HepG2 (cell line): ENCODE results near the gene NUCB1. TPM values are rescaled to one million over a fixed set of nuclear protein-coding genes. Genes with fewer than 3 reads are reported as not detected.
A peak's percentile ranks its signal among the peaks of the same experiment; 100 is the strongest.
"Not testable (repeated sequence)": the region's sequence is repeated elsewhere in the genome, so short reads cannot be mapped to it uniquely, and the experiment has no call there.

Experiments
- ATAC-seq: fragments of 200-7000 bp; cut with Tn5 transposase; 3 replicates; pipeline ENCODE4 v1.9.1; 2020; ENCODE audit warnings: mild to moderate bottlenecking, moderate library complexity
- BruUV-seq: library from RNA; stranded (reverse); fragments of 400-500 nt; replicated peaks from 2 replicates; lab custom pipeline; 2021; lab: Mats Ljungman, UMichigan
- CTCF ChIA-PET: fragments of 300-600 bp; formaldehyde crosslinking; extraction: SDS; loops from one replicate; lab custom pipeline; 2021; ENCODE audit warnings: low total read pairs, inconsistent platforms, low intra/inter-chr PET ratio; lab: Yijun Ruan, JAX
- POLR2A ChIA-PET: fragments of 350-600 bp; sonication (Branson Sonifier 250); formaldehyde crosslinking; loops from one replicate; lab custom pipeline; 2020; ENCODE audit warnings: antibody characterized with exemption, inconsistent platforms; lab: Yijun Ruan, JAX
- DNase-seq: peaks from one replicate; pipeline ENCODE4 v3.0.0-alpha.2; 2015; ENCODE audit warnings: low spot score
- FAIRE-seq: peaks from 3 replicates; lab custom pipeline; 2011; peaks lifted over from hg19 to GRCh38; lab: Jason Lieb, UNC
- H2AFZ ChIP-seq: one replicate; pipeline ENCODE4 v1.6.1; 2011; ENCODE audit warnings: low read length, inconsistent platforms
- H3K27ac ChIP-seq: fragments of 300-600 bp; 3 replicates; pipeline ENCODE4 v1.8.0; 2011; ENCODE audit warnings: mixed run types, mild to moderate bottlenecking, mixed read lengths, low read length, inconsistent platforms; ENCODE audit not compliant: insufficient read depth; ENCODE audit errors: extremely low read length
- H3K27me3 ChIP-seq, 2 experiments: fragments of 200-600 bp in 1 of 2; 2 replicates in 1 of 2; 3 replicates in 1 of 2; pipeline versions ENCODE4 v1.6.0 to v1.8.0; 2011; ENCODE audit warnings: low read length in 2 of 2, mild to moderate bottlenecking in 2 of 2, moderate library complexity in 2 of 2, inconsistent platforms in 1 of 2; ENCODE audit not compliant: insufficient read depth in 2 of 2, control insufficient read depth in 1 of 2
- H3K36me3 ChIP-seq, 2 experiments: fragments of 200-600 bp in 1 of 2; replicated peaks in 1 of 2; 2 replicates in 1 of 2; 3 replicates in 1 of 2; pipeline versions ENCODE4 v1.5.1 to v1.8.0; 2011; ENCODE audit warnings: low read length in 2 of 2, inconsistent platforms in 1 of 2; ENCODE audit not compliant: insufficient read depth in 2 of 2, control insufficient read depth in 1 of 2
- H3K4me1 ChIP-seq: 2 replicates; pipeline ENCODE4 v1.5.1; 2012; ENCODE audit warnings: low read length, inconsistent platforms; ENCODE audit not compliant: insufficient read depth
- H3K4me2 ChIP-seq: 2 replicates; pipeline ENCODE4 v1.6.0; 2011; ENCODE audit warnings: low read depth, low read length, inconsistent platforms
- H3K4me3 ChIP-seq, 3 experiments: fragments of 200-600 bp in 1 of 3; sonication (generic), shearing (Covaris generic) in 1 of 3; replicated peaks in 1 of 3; 2 replicates each; pipeline ENCODE4 v1.5.1; 2011 to 2016; ENCODE audit warnings: low read length in 3 of 3, inconsistent platforms in 2 of 3, low read depth in 2 of 3, mild to moderate bottlenecking in 2 of 3, control low read depth in 1 of 3, mixed read lengths in 1 of 3; ENCODE audit not compliant: insufficient read depth in 1 of 3
- H3K79me2 ChIP-seq: one replicate; pipeline ENCODE4 v1.6.1; 2011; ENCODE audit warnings: low read length, inconsistent platforms; ENCODE audit not compliant: insufficient read depth
- H3K9ac ChIP-seq: 2 replicates; pipeline ENCODE4 v1.6.0; 2011; ENCODE audit warnings: mild to moderate bottlenecking, low read depth, low read length, inconsistent platforms; ENCODE audit not compliant: insufficient read depth
- H3K9me3 ChIP-seq: 2 replicates; pipeline ENCODE4 v1.5.1; 2012; ENCODE audit warnings: mild to moderate bottlenecking, low read length
- H4K20me1 ChIP-seq: 2 replicates; pipeline ENCODE4 v1.6.0; 2011; ENCODE audit warnings: inconsistent platforms, mild to moderate bottlenecking, low read length, moderate library complexity; ENCODE audit not compliant: insufficient read depth
- BRCA1 ChIP-seq: sonication (generic); formaldehyde crosslinking; IDR thresholded peaks from 2 replicates; pipeline ENCODE4 v1.4.0; 2020; ENCODE audit warnings: missing genetic modification reagents
- HNRNPH1 ChIP-seq: fragments of 200-400 bp; formaldehyde crosslinking; optimal IDR thresholded peaks from 2 replicates; pipeline ENCODE3; 2017; ENCODE audit warnings: mild to moderate bottlenecking, low read depth, low read length
- NR0B2 ChIP-seq: sonication (generic); formaldehyde crosslinking; IDR thresholded peaks from 2 replicates; pipeline ENCODE4 v1.4.0; 2020; ENCODE audit warnings: mild to moderate bottlenecking, missing genetic modification reagents
- THAP7 ChIP-seq: sonication (generic); formaldehyde crosslinking; IDR thresholded peaks from 2 replicates; pipeline ENCODE4 v1.8.1; 2023; ENCODE audit warnings: mild to moderate bottlenecking, missing genetic modification reagents
- ZFP1 ChIP-seq: IDR thresholded peaks from 2 replicates; pipeline ENCODE4 v1.6.1; 2016
- ZMAT3 ChIP-seq: sonication (generic); formaldehyde crosslinking; conservative IDR thresholded peaks from 2 replicates; pipeline ENCODE4 v1.7.0; 2021; ENCODE audit warnings: missing genetic modification reagents
- ZNF543 ChIP-seq: sonication (generic); formaldehyde crosslinking; IDR thresholded peaks from 2 replicates; pipeline ENCODE4 v1.4.0; 2020; ENCODE audit warnings: mild to moderate bottlenecking, missing genetic modification reagents
- ZNF605 ChIP-seq: sonication (generic); formaldehyde crosslinking; IDR thresholded peaks from 2 replicates; pipeline ENCODE4 v1.8.0; 2022; ENCODE audit warnings: mild to moderate bottlenecking, missing genetic modification reagents
- ZNF629 ChIP-seq: sonication (generic); formaldehyde crosslinking; conservative IDR thresholded peaks from 2 replicates; pipeline ENCODE4 v1.5.0; 2020; ENCODE audit warnings: missing genetic modification reagents
- WGBS: methylation state at CpG from one replicate; pipeline ENCODE4 v1.1.6; 2017; ENCODE audit warnings: low lambda C conversion rate; 5-methylcytosine and 5-hydroxymethylcytosine counted together
- in situ Hi-C: cut with HindIII; loops from 2 replicates; pipeline ENCODE4 v1.10.0; 2017; ENCODE audit warnings: low pct_unique_long_range_greater_than_20kb; ENCODE audit not compliant: extremely low pct_ligation_motif_present
- intact Hi-C: fragments of 100-400 bp; cut with micrococcal nuclease; formaldehyde crosslinking; loops from one replicate; pipeline ENCODE4 v1.10.0; 2022; ENCODE audit not compliant: unreplicated experiment
- polyA plus RNA-seq, 8 experiments: library from polyadenylated mRNA; depleted of rRNA in 3 of 8; stranded (reverse) in 7 of 8; unstranded in 1 of 8; fragments of >200 nt; fragmentation: Illumina TruSeq in 4 of 8; extraction: Trizol in 4 of 8; gene quantifications; 2 replicates each; pipeline versions ENCODE4 v1.2.1 to v1.2.3, GENCODE V29; 2011 to 2016; ENCODE audit warnings: low read depth in 4 of 8, missing spikeins in 1 of 8, mixed read lengths in 1 of 8; ENCODE audit not compliant: insufficient read depth in 1 of 8
- total RNA-seq, 5 experiments: library from RNA; depleted of rRNA; stranded (reverse); fragments of >200 nt; fragmentation: Illumina TruSeq; extraction: Trizol; gene quantifications; 2 replicates each; pipeline ENCODE4 v1.2.3, GENCODE V29; 2016; ENCODE audit warnings: low read depth in 1 of 5

Gene NUCB1
- total and polyA plus RNA-seq, 2 of the 13 experiments (the other 11 are each of a cell fraction or from before 2014, with no cell fraction given), result 82.3 to 106 TPM

GRCh38 chr19:48870048-48870447 is 30.1 kb upstream of the NUCB1 start:
- CTCF ChIA-PET, result no interaction called here
- no peak for FAIRE-seq

GRCh38 chr19:48871471-48872181 is 28.5 kb upstream of the NUCB1 start:
- in situ Hi-C loops, result loop anchor here (5.0 kb wide), 1 partner anchor 91 kb away; no protein-coding TSS in a partner anchor
- ATAC-seq, CTCF ChIA-PET, H3K9ac ChIP-seq, DNase-seq: not testable (repeated sequence)
- H3K36me3 ChIP-seq, result peaks cover 9 to 32% of the 10 kb centered on the region in 2 experiments
- peak overlapping the region in 2 of 3 experiments; percentile 41 to 97; a peak in 4 of 6 replicates for H3K4me3 ChIP-seq
- WGBS, result 64% methylated on average over 31 of the region's 31 CpGs
- peaks cover 34% of the 10 kb centered on the region for H3K79me2 ChIP-seq
- H4K20me1 ChIP-seq, result peaks cover 32% of the 10 kb centered on the region
- H3K4me2 ChIP-seq, result peak overlapping the region; percentile 45
- peak overlapping the region; percentile 28 for H3K27ac ChIP-seq
- TF ChIP-seq ZFP1 (CRISPR knock-in tag) (0 out of 2 replicates have a peak, but pooled peaks have one; percentile 5), ZMAT3 (0 out of 2 replicates have a peak, but pooled peaks have one; percentile 0), BRCA1 (CRISPR knock-in tag) (0 out of 2 replicates have a peak, but pooled peaks have one; percentile 10), NR0B2 (CRISPR knock-in tag) (0 out of 2 replicates have a peak, but pooled peaks have one; percentile 4), ZNF543 (CRISPR knock-in tag) (peak; percentile 13; the same call in 1 of the 2 replicates), THAP7 (CRISPR knock-in tag) (0 out of 2 replicates have a peak, but pooled peaks have one; percentile 3), ZNF605 (CRISPR knock-in tag) (0 out of 2 replicates have a peak, but pooled peaks have one; percentile 9)
- TF ChIP-seq, all 625 proteins: peak for 7; not testable (repeated sequence) for 618
- H3K9me3 ChIP-seq, FAIRE-seq, H3K27me3 ChIP-seq, BruUV-seq, H2AFZ ChIP-seq: not testable (repeated sequence)
- peaks cover 56% of the 10 kb centered on the region for H3K4me1 ChIP-seq
- intact Hi-C loops, result loop anchor here (10.0 kb wide), 1 partner anchor 93 kb away; the partner anchor contains the start of gene FTL
- POLR2A ChIA-PET, result interaction anchor here (0.7 to 6.9 kb wide), 32 partner anchors 9 to 252 kb away, joined by 3 to 88 read pairs (median 4); partner anchors contain the start of genes DHDH, FTL, GYS1 and NUCB1

More at GRCh38 chr19:48870048-48870447, 30.1 kb upstream of the NUCB1 start:
- POLR2A ChIA-PET, result no interaction called here
- TF ChIP-seq ZNF629 (peak; percentile 88), HNRNPH1 (no peak)
- TF ChIP-seq, all 625 proteins: peak for 1
- no TSS peak for BruUV-seq
- intact Hi-C loops (loop anchor here (10.0 kb wide), 1 partner anchor 95 kb away; the partner anchor contains the start of gene FTL), in situ Hi-C loops (loop anchor here (5.0 kb wide), 1 partner anchor 92 kb away; no protein-coding TSS in a partner anchor)
- H3K27ac ChIP-seq, result no peak overlapping the region
- no peak overlapping the region for H3K4me2 ChIP-seq
- H3K4me3 ChIP-seq, result no peak overlapping the region
- 84% methylated on average over 9 of the region's 9 CpGs for WGBS
- H3K27me3 ChIP-seq, result no peaks in the 10 kb centered on the region; a peak in 1 of 5 replicates
- H4K20me1 ChIP-seq, result peaks cover 21% of the 10 kb centered on the region
- H2AFZ ChIP-seq, result no peak overlapping the region
- H3K36me3 ChIP-seq, result peaks cover 9 to 19% of the 10 kb centered on the region in 2 experiments
- no peak overlapping the region for H3K9ac ChIP-seq
- no peak for ATAC-seq
- H3K4me1 ChIP-seq, result peaks cover 44% of the 10 kb centered on the region
- peaks cover 26% of the 10 kb centered on the region for H3K79me2 ChIP-seq
- no peaks in the 10 kb centered on the region for H3K9me3 ChIP-seq
- DNase-seq, result no peak
